ENCODE results near the gene SLC35F4. TPM values are rescaled to one million over a fixed set of nuclear protein-coding genes. Genes with fewer than 3 reads are reported as not detected.
A peak's percentile ranks its signal among the peaks of the same experiment; 100 is the strongest.

Gene SLC35F4
- total RNA-seq, 1 donor from 2014 or later, result not detected

GRCh38 chr14:57816568-57817284 is 49.2 kb downstream of the SLC35F4 start:
- TF ChIP-seq CTCF (IDR thresholded peaks at IDR 0.05; ENCODE audit: insufficient read depth, low read length, poor library complexity, severe bottlenecking), result no peak
- Histone ChIP-seq H3K27me3 (ENCODE audit: control insufficient read depth, insufficient read depth, low read length) (no peaks in the 10 kb centered on the region), H3K4me3 (ENCODE audit: low read depth, low read length) (no peak overlapping the region), H3K36me3 (ENCODE audit: control insufficient read depth, insufficient read depth, low read length) (no peaks in the 10 kb centered on the region)
- peak; percentile 38 for DNase-seq (ENCODE audit: low read depth)

GRCh38 chr14:57814726-57815125 is 51.2 kb downstream of the SLC35F4 start:
- DNase-seq (ENCODE audit: low read depth), result no peak
- H3K4me3 ChIP-seq (ENCODE audit: low read depth, low read length), result no peak overlapping the region
- TF ChIP-seq CTCF (IDR thresholded peaks at IDR 0.05; ENCODE audit: insufficient read depth, low read length, poor library complexity, severe bottlenecking), result no peak
- no peaks in the 10 kb centered on the region for H3K27me3 ChIP-seq (ENCODE audit: control insufficient read depth, insufficient read depth, low read length)
- no peaks in the 10 kb centered on the region for H3K36me3 ChIP-seq (ENCODE audit: control insufficient read depth, insufficient read depth, low read length)

GRCh38 chr14:57812741-57813140 is 53.2 kb downstream of the SLC35F4 start:
- TF ChIP-seq CTCF (IDR thresholded peaks at IDR 0.05; ENCODE audit: insufficient read depth, low read length, poor library complexity, severe bottlenecking), result no peak
- no peak for DNase-seq (ENCODE audit: low read depth)

GRCh38 chr14:57811998-57812546 is 53.8 kb downstream of the SLC35F4 start:
- DNase-seq (ENCODE audit: low read depth), result no peak
- H3K36me3 ChIP-seq (ENCODE audit: control insufficient read depth, insufficient read depth, low read length), result no peaks in the 10 kb centered on the region
- no peaks in the 10 kb centered on the region for H3K27me3 ChIP-seq (ENCODE audit: control insufficient read depth, insufficient read depth, low read length)
- H3K4me3 ChIP-seq (ENCODE audit: low read depth, low read length), result no peak overlapping the region
- TF ChIP-seq CTCF (IDR thresholded peaks at IDR 0.05; ENCODE audit: insufficient read depth, low read length, poor library complexity, severe bottlenecking), result no peak

More at GRCh38 chr14:57812741-57813140, 53.2 kb downstream of the SLC35F4 start:
- H3K27me3 ChIP-seq (ENCODE audit: control insufficient read depth, insufficient read depth, low read length), result no peaks in the 10 kb centered on the region
- no peak overlapping the region for H3K4me3 ChIP-seq (ENCODE audit: low read depth, low read length)
- no peaks in the 10 kb centered on the region for H3K36me3 ChIP-seq (ENCODE audit: control insufficient read depth, insufficient read depth, low read length)

DNA sequence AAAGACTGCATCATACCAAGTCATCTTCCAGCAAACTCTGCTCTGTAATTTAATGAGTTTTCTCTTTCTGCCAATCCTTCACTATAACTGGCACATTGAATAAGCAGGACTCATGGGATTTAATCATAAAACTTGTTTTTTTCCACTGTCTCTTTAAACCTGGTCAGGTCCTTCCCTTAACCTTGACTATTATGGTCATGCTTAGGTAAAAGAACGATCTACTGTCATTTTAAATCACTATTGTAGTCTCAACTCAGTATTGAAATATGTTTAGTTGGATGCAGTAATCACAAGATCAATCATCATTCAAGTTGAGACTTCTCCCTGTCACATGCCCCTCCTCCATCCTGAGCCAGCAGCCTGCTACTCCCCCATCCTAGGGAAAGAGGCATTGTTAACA is 56.1 kb downstream of the SLC35F4 start:
- DNase-seq (ENCODE audit: low read depth), result no peak
- no peak for TF ChIP-seq CTCF (IDR thresholded peaks at IDR 0.05; ENCODE audit: insufficient read depth, low read length, poor library complexity, severe bottlenecking)
- Histone ChIP-seq H3K27me3 (ENCODE audit: control insufficient read depth, insufficient read depth, low read length) (no peaks in the 10 kb centered on the region), H3K4me3 (ENCODE audit: low read depth, low read length) (no peak overlapping the region), H3K36me3 (ENCODE audit: control insufficient read depth, insufficient read depth, low read length) (no peaks in the 10 kb centered on the region)

DNA sequence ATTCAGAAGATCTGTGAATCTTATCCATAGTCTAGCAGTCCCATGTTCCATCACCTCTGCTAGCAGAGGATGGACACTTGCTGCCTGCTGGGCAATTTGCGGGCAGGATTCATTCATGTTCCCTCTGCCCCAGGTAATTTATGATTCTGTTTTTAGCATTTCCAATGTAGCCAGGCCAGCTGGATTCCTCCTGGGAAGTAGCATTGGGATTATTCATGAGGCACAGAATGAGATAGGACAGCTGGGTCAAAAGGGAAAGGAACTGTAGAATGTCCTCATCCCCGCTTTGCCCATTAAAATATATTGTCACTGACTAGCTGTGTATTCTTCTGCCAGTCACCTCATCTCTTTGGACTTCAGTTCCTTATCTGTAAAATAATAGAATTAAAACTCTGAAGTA is 68.7 kb downstream of the SLC35F4 start:
- DNase-seq (ENCODE audit: low read depth), result no peak
- Histone ChIP-seq H3K36me3 (ENCODE audit: control insufficient read depth, insufficient read depth, low read length) (no peaks in the 10 kb centered on the region), H3K4me3 (ENCODE audit: low read depth, low read length) (no peak overlapping the region), H3K27me3 (ENCODE audit: control insufficient read depth, insufficient read depth, low read length) (no peaks in the 10 kb centered on the region)
- no peak for TF ChIP-seq CTCF (IDR thresholded peaks at IDR 0.05; ENCODE audit: insufficient read depth, low read length, poor library complexity, severe bottlenecking)

Data from kidney epithelial cell (primary cell).